GM12801 (cell line): ENCODE data around the gene EPG5.

Experiments
- TF ChIP-seq, protein P1 (sequence below): IDR thresholded peaks from one replicate; pipeline ENCODE4 v1.5.1; 2011; ENCODE audit warnings: control low read depth; ENCODE audit not compliant: insufficient read length; ENCODE audit errors: extremely low read depth

EPG5 gene, protein sequence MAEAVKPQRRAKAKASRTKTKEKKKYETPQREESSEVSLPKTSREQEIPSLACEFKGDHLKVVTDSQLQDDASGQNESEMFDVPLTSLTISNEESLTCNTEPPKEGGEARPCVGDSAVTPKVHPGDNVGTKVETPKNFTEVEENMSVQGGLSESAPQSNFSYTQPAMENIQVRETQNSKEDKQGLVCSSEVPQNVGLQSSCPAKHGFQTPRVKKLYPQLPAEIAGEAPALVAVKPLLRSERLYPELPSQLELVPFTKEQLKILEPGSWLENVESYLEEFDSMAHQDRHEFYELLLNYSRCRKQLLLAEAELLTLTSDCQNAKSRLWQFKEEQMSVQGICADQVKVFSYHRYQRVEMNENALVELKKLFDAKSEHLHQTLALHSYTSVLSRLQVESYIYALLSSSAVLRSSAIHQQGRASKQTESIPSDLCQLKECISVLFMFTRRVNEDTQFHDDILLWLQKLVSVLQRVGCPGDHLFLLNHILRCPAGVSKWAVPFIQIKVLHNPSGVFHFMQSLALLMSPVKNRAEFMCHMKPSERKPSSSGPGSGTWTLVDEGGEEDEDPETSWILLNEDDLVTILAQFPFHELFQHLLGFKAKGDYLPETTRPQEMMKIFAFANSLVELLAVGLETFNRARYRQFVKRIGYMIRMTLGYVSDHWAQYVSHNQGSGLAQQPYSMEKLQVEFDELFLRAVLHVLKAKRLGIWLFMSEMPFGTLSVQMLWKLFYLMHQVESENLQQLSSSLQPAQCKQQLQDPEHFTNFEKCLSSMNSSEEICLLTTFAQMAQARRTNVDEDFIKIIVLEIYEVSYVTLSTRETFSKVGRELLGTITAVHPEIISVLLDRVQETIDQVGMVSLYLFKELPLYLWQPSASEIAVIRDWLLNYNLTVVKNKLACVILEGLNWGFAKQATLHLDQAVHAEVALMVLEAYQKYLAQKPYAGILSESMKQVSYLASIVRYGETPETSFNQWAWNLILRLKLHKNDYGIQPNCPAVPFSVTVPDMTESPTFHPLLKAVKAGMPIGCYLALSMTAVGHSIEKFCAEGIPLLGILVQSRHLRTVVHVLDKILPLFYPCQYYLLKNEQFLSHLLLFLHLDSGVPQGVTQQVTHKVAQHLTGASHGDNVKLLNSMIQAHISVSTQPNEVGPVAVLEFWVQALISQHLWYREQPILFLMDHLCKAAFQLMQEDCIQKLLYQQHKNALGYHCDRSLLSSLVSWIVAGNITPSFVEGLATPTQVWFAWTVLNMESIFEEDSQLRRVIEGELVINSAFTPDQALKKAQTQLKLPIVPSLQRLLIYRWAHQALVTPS (N-terminal part only)

DNA sequence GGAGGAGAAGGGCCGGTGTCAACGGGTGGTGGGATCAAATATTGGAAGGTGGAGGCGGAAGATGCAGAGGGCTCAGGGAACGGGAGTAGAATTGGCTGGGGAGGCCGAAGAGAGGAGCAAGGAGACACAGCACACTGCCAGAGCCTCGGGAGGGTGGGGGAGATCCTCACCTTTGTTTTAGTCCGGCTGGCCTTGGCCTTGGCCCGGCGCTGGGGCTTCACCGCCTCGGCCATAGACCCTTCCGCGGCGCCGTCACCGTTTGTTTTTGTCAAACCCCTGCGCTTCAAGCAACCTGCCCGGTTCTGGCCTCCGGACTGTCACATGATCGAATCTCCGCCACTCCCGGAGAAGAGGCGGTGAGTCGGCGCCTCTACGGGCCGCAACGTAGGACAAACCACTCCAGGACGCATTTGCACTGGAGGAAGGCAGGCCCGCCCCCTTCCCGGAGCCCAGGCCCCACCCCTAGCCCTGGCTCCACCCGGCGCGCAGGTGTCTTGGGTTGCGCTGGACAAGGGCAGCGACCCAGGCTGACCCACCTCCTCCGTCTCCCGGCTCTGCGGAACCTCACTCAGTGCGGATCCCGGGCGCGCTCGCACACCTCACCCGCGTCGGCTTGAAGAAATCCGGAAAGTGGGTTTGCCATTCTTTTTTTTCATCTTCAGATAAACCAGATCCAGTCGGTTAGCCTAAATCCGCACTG lies at the start of gene EPG5:
Gene EPG5 (minus strand): TSS at position 323 of the 700 bp plus-strand sequence. CDS start 90 bp downstream, at position 233.
- TF ChIP-seq, protein P1, sequence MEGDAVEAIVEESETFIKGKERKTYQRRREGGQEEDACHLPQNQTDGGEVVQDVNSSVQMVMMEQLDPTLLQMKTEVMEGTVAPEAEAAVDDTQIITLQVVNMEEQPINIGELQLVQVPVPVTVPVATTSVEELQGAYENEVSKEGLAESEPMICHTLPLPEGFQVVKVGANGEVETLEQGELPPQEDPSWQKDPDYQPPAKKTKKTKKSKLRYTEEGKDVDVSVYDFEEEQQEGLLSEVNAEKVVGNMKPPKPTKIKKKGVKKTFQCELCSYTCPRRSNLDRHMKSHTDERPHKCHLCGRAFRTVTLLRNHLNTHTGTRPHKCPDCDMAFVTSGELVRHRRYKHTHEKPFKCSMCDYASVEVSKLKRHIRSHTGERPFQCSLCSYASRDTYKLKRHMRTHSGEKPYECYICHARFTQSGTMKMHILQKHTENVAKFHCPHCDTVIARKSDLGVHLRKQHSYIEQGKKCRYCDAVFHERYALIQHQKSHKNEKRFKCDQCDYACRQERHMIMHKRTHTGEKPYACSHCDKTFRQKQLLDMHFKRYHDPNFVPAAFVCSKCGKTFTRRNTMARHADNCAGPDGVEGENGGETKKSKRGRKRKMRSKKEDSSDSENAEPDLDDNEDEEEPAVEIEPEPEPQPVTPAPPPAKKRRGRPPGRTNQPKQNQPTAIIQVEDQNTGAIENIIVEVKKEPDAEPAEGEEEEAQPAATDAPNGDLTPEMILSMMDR: no peak

DNA sequence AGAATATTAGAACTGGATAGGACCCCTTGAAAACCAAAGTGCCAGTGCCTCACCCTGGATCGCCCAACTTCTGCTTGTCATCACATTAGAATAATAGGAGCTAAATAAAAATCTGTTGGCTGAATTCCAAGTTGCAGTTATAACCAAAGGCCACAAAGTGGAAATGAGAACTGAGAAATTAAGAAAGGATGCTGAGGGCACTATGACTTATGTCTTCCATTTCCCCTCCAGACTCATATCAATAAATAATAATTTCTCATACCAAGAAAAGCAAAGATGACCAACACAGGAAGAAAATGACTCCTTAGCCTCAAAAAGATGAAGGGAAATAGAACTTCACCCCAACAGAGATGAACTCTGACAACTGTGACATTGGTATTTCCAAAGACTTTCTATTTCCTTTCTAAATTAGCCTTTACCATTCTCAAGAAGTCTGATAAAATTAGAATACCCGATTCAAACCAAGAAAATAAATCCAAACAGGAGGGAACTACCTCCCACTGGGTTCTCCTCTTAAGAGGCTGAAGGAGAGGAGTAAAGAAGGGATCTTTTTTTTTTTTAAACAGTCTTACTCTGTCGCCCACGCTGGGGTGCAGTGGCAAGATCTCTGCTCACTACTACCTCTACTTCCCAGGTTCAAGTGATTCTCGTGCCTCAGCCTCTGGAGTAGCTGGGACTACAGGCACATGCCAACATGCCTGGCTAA lies 46.5 kb upstream of the EPG5 start:
- TF ChIP-seq, protein P1: no peak

DNA sequence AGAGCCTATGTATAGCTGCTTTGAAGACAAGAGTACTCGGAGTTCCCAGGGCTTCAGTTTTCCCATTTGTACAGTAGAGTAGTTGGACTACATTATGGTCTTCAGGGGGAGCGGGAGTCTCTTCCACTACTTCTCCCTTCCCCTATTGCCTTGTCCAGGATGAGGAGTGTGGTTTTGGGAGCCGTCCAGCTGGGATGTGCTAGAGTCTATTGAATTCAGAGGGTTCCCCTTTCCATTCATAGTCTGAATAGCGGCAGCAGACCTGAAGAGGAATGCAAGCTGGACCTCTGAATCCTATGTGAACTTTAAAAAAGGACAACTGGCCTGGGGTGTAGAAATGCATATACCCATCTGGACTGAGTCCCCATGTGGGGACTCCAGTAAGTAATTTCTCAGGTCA lies 43.5 kb upstream of the EPG5 start:
- TF ChIP-seq, protein P1: no peak

DNA sequence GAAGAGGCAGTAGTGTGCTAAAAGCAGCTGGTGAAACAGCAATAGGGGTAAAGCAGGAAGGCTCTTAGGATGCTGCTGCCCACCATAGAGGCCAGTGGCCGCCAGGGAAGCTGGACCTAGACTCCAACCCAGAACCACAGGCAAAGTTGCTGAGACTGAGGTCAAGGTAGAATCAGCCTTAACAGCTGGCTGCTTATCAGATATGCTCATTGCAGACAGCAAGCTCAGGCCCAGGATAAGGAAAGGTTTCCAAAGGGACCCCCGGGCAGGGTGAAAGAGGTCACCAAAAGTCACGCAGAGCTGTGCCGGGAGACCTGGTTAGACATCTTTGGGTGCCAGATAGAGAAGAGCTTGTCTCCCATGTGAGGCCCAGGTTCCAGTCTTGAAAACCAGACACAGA lies 42.9 kb upstream of the EPG5 start:
- TF ChIP-seq, protein P1: no peak

DNA sequence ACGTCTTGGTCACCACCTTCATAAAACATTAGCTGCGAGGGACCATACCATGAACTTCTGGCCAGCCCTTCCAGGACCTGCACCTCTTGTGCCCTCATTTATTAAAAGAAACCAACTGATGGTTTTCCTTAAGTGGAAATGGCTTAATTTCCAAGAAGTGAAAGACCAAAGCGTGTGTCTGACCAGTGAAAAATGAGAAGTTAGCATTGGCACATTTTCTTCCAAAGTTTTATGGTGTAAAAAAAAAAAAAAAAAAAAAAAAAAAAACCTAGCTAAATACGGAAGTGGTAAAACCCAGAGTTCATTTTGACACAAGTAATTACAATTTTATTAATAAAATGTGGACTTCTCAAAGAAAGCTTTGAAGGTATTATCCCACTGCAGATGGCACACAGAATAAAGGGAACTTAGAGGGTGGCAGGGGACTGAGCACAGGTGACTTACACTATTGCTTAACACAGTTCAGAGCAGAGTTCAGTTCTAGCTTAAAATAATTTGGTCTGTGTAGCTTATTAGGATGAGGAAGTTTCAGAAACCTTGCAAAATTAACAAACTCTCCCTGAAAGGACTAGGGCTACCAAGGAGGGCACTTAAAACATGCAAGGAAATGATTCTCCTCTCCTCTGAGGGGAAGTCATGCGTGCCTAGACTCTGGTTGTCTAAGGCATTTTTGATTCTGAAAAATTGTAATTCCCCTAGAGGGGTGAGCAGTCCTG lies 42.2 kb upstream of the EPG5 start:
- TF ChIP-seq, protein P1: no peak

DNA sequence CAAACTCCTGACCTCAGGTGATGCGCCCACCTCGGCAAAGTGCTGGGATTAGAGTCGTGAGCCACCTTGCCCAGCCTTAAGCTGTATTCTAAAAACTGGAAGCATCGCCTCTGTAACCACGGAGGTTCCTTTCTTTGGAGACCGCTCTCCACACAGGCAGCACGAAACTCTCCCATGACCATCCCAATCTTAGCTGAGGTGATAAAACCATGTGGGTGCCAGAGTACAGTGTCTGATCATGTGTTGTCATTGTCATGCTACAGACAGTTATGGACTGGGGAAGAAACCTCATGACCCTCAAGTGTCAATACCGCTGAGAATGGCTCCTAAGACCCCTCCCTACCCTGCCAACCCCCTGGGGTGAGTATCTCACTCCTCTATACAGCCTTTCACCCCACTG lies 41.4 kb upstream of the EPG5 start:
- TF ChIP-seq, protein P1: no peak
